H1 (cell line): ENCODE data around the gene PLIN4. TPM values are rescaled to one million over a fixed set of nuclear protein-coding genes. Genes with fewer than 3 reads are reported as not detected.

Experiments used
- CTCF ChIA-PET: fragments of 300-600 bp; sonication (Branson Sonifier 250); formaldehyde crosslinking; loops from one replicate; lab custom pipeline; 2021; ENCODE audit not compliant: partially characterized antibody; lab: Charles Lee
- POLR2A ChIA-PET: fragments of 300-600 bp; sonication (Branson Sonifier 250); formaldehyde crosslinking; loops from one replicate; lab custom pipeline; 2021; ENCODE audit warnings: inconsistent platforms; ENCODE audit not compliant: partially characterized antibody; lab: Charles Lee
- DNase-seq, 2 experiments: peaks; one replicate each; pipeline versions ENCODE4 v3.0.0 to v3.0.0-alpha.2; 2010 to 2022; ENCODE audit warnings: low spot score in 2 of 2, low read depth in 1 of 2, mixed read lengths in 1 of 2
- FAIRE-seq: peaks from 2 replicates; lab custom pipeline; 2011; peaks lifted over from hg19 to GRCh38; lab: Jason Lieb, UNC
- H2AFZ ChIP-seq: 2 replicates; pipeline ENCODE4 v1.8.1; 2012; ENCODE audit warnings: low read length, inconsistent platforms
- H2AK5ac ChIP-seq: 2 replicates; pipeline ENCODE4 v1.6.1; 2013; ENCODE audit warnings: low read depth, low read length
- H2BK120ac ChIP-seq: replicated peaks from 2 replicates; pipeline ENCODE3; 2013; ENCODE audit warnings: low read depth, low read length, inconsistent platforms
- H2BK12ac ChIP-seq: 2 replicates; pipeline ENCODE4 v1.6.1; 2013; ENCODE audit warnings: low read depth, low read length
- H2BK15ac ChIP-seq: 2 replicates; pipeline ENCODE4 v1.6.1; 2013; ENCODE audit warnings: low read length
- H2BK20ac ChIP-seq: 2 replicates; pipeline ENCODE4 v1.6.1; 2013; ENCODE audit warnings: low read length
- H2BK5ac ChIP-seq: 2 replicates; pipeline ENCODE4 v1.6.1; 2013; ENCODE audit warnings: low read depth, low read length
- H3K14ac ChIP-seq: 2 replicates; pipeline ENCODE4 v1.6.1; 2013; ENCODE audit warnings: inconsistent platforms; ENCODE audit not compliant: insufficient read length
- H3K18ac ChIP-seq: 2 replicates; pipeline ENCODE4 v1.6.1; 2013; ENCODE audit warnings: low read length; ENCODE audit errors: extremely low read depth
- H3K23ac ChIP-seq: 2 replicates; pipeline ENCODE4 v1.6.1; 2013; ENCODE audit warnings: inconsistent platforms; ENCODE audit not compliant: insufficient read length
- H3K23me2 ChIP-seq: 2 replicates; pipeline ENCODE4 v1.6.1; 2013; ENCODE audit warnings: low read depth, low read length
- H3K27ac ChIP-seq: 2 replicates; pipeline ENCODE4 v1.6.1; 2011; ENCODE audit warnings: low read depth, low read length, inconsistent platforms
- H3K27me3 ChIP-seq, 4 experiments: replicated peaks in 1 of 4; 1 replicate in 1 of 4; 2 replicates in 3 of 4; pipeline versions ENCODE4 v1.6.1 to v1.8.1; 2011 to 2013; ENCODE audit warnings: low read length in 3 of 4, mild to moderate bottlenecking in 3 of 4, inconsistent platforms in 2 of 4, mixed read lengths in 2 of 4, moderate library complexity in 1 of 4; ENCODE audit not compliant: control insufficient read depth in 3 of 4, insufficient read depth in 3 of 4; ENCODE audit errors: extremely low read depth in 1 of 4
- H3K36me3 ChIP-seq, 4 experiments: 2 replicates each; pipeline versions ENCODE4 v1.6.1 to v1.8.1; 2011 to 2013; ENCODE audit warnings: mild to moderate bottlenecking in 4 of 4, low read length in 3 of 4, moderate library complexity in 2 of 4, control low read depth in 1 of 4, inconsistent platforms in 1 of 4; ENCODE audit not compliant: insufficient read depth in 4 of 4, control insufficient read depth in 2 of 4
- H3K4ac ChIP-seq: replicated peaks from 2 replicates; pipeline ENCODE3; 2013; ENCODE audit warnings: low read length, low read depth, mixed read lengths, inconsistent platforms; ENCODE audit not compliant: insufficient read length
- H3K4me1 ChIP-seq, 4 experiments: replicated peaks in 1 of 4; 1 replicate in 1 of 4; 2 replicates in 3 of 4; pipeline versions ENCODE4 v1.6.1 to v1.8.1; 2011 to 2013; ENCODE audit warnings: low read length in 3 of 4, inconsistent platforms in 2 of 4, mixed read lengths in 1 of 4; ENCODE audit not compliant: insufficient read depth in 4 of 4, control insufficient read depth in 3 of 4
- H3K4me2 ChIP-seq, 2 experiments: 2 replicates each; pipeline versions ENCODE4 v1.6.1 to v1.8.1; 2011 to 2013; ENCODE audit warnings: low read depth in 2 of 2, low read length in 2 of 2, control low read depth in 1 of 2, inconsistent platforms in 1 of 2, mild to moderate bottlenecking in 1 of 2; ENCODE audit not compliant: insufficient read depth in 1 of 2
- H3K4me3 ChIP-seq, 4 experiments: fragments of 200-600, 300-600 bp in 1 of 4; sonication (generic), shearing (Covaris generic), sonication (Bioruptor Twin) in 1 of 4; 2 replicates each; pipeline versions ENCODE4 v1.5.1 to v1.8.1; 2011 to 2016; ENCODE audit warnings: low read length in 4 of 4, low read depth in 3 of 4, control low read depth in 2 of 4, inconsistent platforms in 2 of 4, mild to moderate bottlenecking in 2 of 4, mixed read lengths in 1 of 4, moderate library complexity in 1 of 4; ENCODE audit not compliant: insufficient read depth in 2 of 4; ENCODE audit errors: extremely low read depth in 1 of 4
- H3K56ac ChIP-seq: replicated peaks from 2 replicates; pipeline ENCODE3; 2013; ENCODE audit warnings: low read depth, mild to moderate bottlenecking, mixed read lengths, low read length, inconsistent platforms; ENCODE audit not compliant: insufficient read length
- H3K79me1 ChIP-seq: 2 replicates; pipeline ENCODE4 v1.6.1; 2013; ENCODE audit warnings: low read depth, low read length, control low read depth
- H3K79me2 ChIP-seq, 2 experiments: 2 replicates each; pipeline versions ENCODE4 v1.6.1 to v1.8.1; 2012 to 2013; ENCODE audit warnings: low read length in 2 of 2, mild to moderate bottlenecking in 2 of 2, inconsistent platforms in 1 of 2; ENCODE audit not compliant: insufficient read depth in 2 of 2, control insufficient read depth in 1 of 2
- H3K9ac ChIP-seq, 4 experiments: replicated peaks in 1 of 4; 1 replicate in 1 of 4; 2 replicates in 3 of 4; pipeline versions ENCODE4 v1.6.1 to v1.8.1; 2011 to 2013; ENCODE audit warnings: low read depth in 3 of 4, low read length in 3 of 4, control low read depth in 2 of 4, mild to moderate bottlenecking in 2 of 4, moderate library complexity in 2 of 4, inconsistent platforms in 1 of 4; ENCODE audit errors: extremely low read depth in 1 of 4
- H3K9me3 ChIP-seq, 2 experiments: 2 replicates each; pipeline versions ENCODE4 v1.6.1 to v1.8.1; 2012 to 2013; ENCODE audit warnings: mild to moderate bottlenecking in 2 of 2, moderate library complexity in 2 of 2, control low read depth in 1 of 2, inconsistent platforms in 1 of 2, low read depth in 1 of 2, low read length in 1 of 2, mixed read lengths in 1 of 2; ENCODE audit not compliant: insufficient read depth in 2 of 2
- H4K20me1 ChIP-seq, 2 experiments: replicated peaks in 1 of 2; 2 replicates each; pipeline versions ENCODE3 to v1.8.1; 2011 to 2013; ENCODE audit warnings: inconsistent platforms in 2 of 2, low read length in 2 of 2, mild to moderate bottlenecking in 1 of 2; ENCODE audit not compliant: insufficient read depth in 2 of 2, control insufficient read depth in 1 of 2
- H4K5ac ChIP-seq: 2 replicates; pipeline ENCODE4 v1.6.1; 2013; ENCODE audit warnings: low read length, low read depth, mixed read lengths, inconsistent platforms; ENCODE audit not compliant: insufficient read length
- H4K8ac ChIP-seq: 2 replicates; pipeline ENCODE4 v1.8.0; 2013; ENCODE audit warnings: mild to moderate bottlenecking, moderate library complexity, low read length, inconsistent platforms; ENCODE audit not compliant: insufficient read depth; ENCODE audit errors: extremely low read depth
- H4K91ac ChIP-seq: replicated peaks from 2 replicates; pipeline ENCODE3; 2013; ENCODE audit warnings: low read length, mixed read lengths, inconsistent platforms; ENCODE audit not compliant: insufficient read length
- CHD1 ChIP-seq: IDR thresholded peaks from 2 replicates; pipeline ENCODE4 v1.6.1; 2012; ENCODE audit warnings: low read depth, low read length, improper control_type of control experiment
- CREB1 ChIP-seq: IDR thresholded peaks from 2 replicates; pipeline ENCODE4 v1.6.1; 2012; ENCODE audit warnings: inconsistent platforms
- EP300 ChIP-seq, 2 experiments: IDR thresholded peaks; 1 replicate in 1 of 2; 2 replicates in 1 of 2; pipeline ENCODE4 v1.6.1; 2011 to 2012; ENCODE audit warnings: low read depth in 2 of 2, low read length in 2 of 2, mild to moderate bottlenecking in 2 of 2, borderline replicate concordance in 1 of 2, inconsistent platforms in 1 of 2, moderate library complexity in 1 of 2
- KDM1A ChIP-seq: fragments of 200-600, 300-600 bp; sonication (generic); IDR thresholded peaks from 2 replicates; pipeline ENCODE4 v1.7.1; 2016; ENCODE audit warnings: mild to moderate bottlenecking, low read length, borderline replicate concordance
- RBBP5 ChIP-seq: IDR thresholded peaks from 2 replicates; pipeline ENCODE4 v1.7.1; 2012; ENCODE audit warnings: low read depth, mild to moderate bottlenecking, inconsistent platforms, low read length, moderate library complexity, borderline replicate concordance
- WGBS, 2 experiments: shearing (Covaris generic) in 1 of 2; methylation state at CpG; one replicate each; pipeline versions ENCODE4 v1.1.6 to v1.1.7; 2013 to 2015; ENCODE audit warnings: low lambda C conversion rate in 2 of 2, mixed read lengths in 2 of 2, inconsistent platforms in 1 of 2, low coverage in 1 of 2, missing lambda C conversion rate in 1 of 2; ENCODE audit not compliant: insufficient replicate concordance in 2 of 2, insufficient coverage in 1 of 2, insufficient read length in 1 of 2; ENCODE audit errors: extremely low coverage in 1 of 2, missing lambda C conversion rate in 1 of 2; 5-methylcytosine and 5-hydroxymethylcytosine counted together
- polyA plus RNA-seq, 7 experiments: library from polyadenylated mRNA; depleted of rRNA in 3 of 7; stranded (reverse) in 5 of 7; unstranded in 2 of 7; fragments of >200 nt in 5 of 7; fragments of 200-250 nt in 2 of 7; gene quantifications; 1 replicate in 5 of 7; 2 replicates in 1 of 7; 4 replicates in 1 of 7; pipeline versions ENCODE4 v1.2.1 to v1.2.3, GENCODE V29; 2011 to 2013; ENCODE audit warnings: missing spikeins in 2 of 7, mixed read lengths in 2 of 7
- total RNA-seq: library from RNA; stranded (reverse); fragmentation: NEBNext Ultra II Directional; extraction: Animal tissue kit (Norgen Biotek cat#: 25700); gene quantifications from 2 replicates; pipeline ENCODE4 v1.2.1, GENCODE V29; 2021

PLIN4 gene
- total and polyA plus RNA-seq, 2 of the 8 experiments (the other 6 are each of a cell fraction or from before 2014, with no cell fraction given) = 0.35 to 0.45 TPM

GRCh38 chr19:4452230-4452990, 65.9 kb downstream of the PLIN4 start:
- no peaks in the 10 kb centered on the region for H3K9me3 ChIP-seq
- H2BK5ac ChIP-seq = no peak overlapping the region; the same call in 1 of the 2 replicates
- 0 out of 2 replicates have a peak overlapping the region, but pooled peaks have one; percentile 31 for H4K8ac ChIP-seq
- H3K23me2 ChIP-seq = peaks cover 5% of the 10 kb centered on the region; the same call in 1 of the 2 replicates
- no peak overlapping the region for H2BK12ac ChIP-seq
- no peak overlapping the region for H3K14ac ChIP-seq
- H3K4me3 ChIP-seq = no peak overlapping the region
- H2AFZ ChIP-seq = no peak overlapping the region
- no peak overlapping the region for H3K4me2 ChIP-seq
- no peak overlapping the region for H3K18ac ChIP-seq
- no peak overlapping the region for H3K27ac ChIP-seq
- POLR2A ChIA-PET = interaction anchor here (0.7 to 58.1 kb wide), 5 partner anchors 15 to 100 kb away, joined by 3 to 1590 read pairs (median 3); partner anchors contain the start of genes CHAF1A and SH3GL1
- no peak overlapping the region for H2AK5ac ChIP-seq
- H3K79me1 ChIP-seq = no peaks in the 10 kb centered on the region; the same call in 1 of the 2 replicates
- no peak overlapping the region for H2BK20ac ChIP-seq
- peaks cover 0 to 5% of the 10 kb centered on the region in 2 experiments; a peak in 1 of 4 replicates for H3K79me2 ChIP-seq
- no peak overlapping the region for H3K23ac ChIP-seq
- H3K9ac ChIP-seq = no peak overlapping the region
- H4K20me1 ChIP-seq = peaks cover 11 to 18% of the 10 kb centered on the region in 2 experiments
- no peak overlapping the region for H3K56ac ChIP-seq
- H3K4ac ChIP-seq = no peak overlapping the region
- DNase-seq = no peak
- H4K5ac ChIP-seq = no peak overlapping the region
- H3K4me1 ChIP-seq = peaks cover 0 to 5% (median 2%) of the 10 kb centered on the region in 4 experiments; a peak in 4 of 7 replicates
- peaks cover 3 to 7% (median 5%) of the 10 kb centered on the region in 4 experiments; a peak in 4 of 8 replicates for H3K36me3 ChIP-seq
- CTCF ChIA-PET = interaction anchor here (0.6 to 6.9 kb wide), 7 partner anchors 9 to 72 kb away, joined by 3 to 34 read pairs (median 3); partner anchors contain the start of gene SH3GL1
- H4K91ac ChIP-seq = no peak overlapping the region
- 88% methylated on average over 20 of the region's 24 CpGs; no CpG with 5 or more reads in 1 of the 2 experiments for WGBS, 2 experiments
- no peaks in the 10 kb centered on the region for H3K27me3 ChIP-seq
- no peak overlapping the region for H2BK15ac ChIP-seq
- no peak for FAIRE-seq
- no peak overlapping the region for H2BK120ac ChIP-seq
- no peak for TF ChIP-seq CHD1
- TF ChIP-seq CREB1 = no peak
- no peak for TF ChIP-seq RBBP5
- no peak for TF ChIP-seq KDM1A
- no peak for TF ChIP-seq EP300 (IDR thresholded peaks at IDR 0.05; ENCODE audit: borderline replicate concordance in 1 of 2, low read depth in 2 of 2, low read length in 2 of 2)
